ENCODE measurements around the gene CCL14.
"Not testable (repeated sequence)": the region's sequence is repeated elsewhere in the genome, so short reads cannot be mapped to it uniquely, and the experiment has no call there.

The CCL14 gene

DNA sequence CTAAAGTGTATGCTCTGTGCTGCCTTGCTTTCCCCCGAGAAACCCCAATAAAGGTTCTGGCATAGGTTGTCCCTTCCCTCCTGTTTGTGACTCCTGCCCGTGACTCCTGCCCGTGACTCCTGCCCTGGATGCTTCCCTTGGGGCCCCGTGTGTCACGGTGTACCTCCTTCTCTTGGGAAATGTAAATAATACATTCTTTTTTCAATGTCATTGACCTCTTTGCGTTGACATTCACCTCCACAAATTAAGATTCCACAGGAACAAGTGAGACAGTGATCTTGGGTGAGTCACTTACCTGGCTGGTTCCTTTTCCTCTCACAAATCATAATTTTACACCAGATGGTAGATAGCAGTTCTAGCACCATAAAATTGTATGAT lies 14.2 kb upstream of the CCL14 start:
- Histone ChIP-seq H3K4me1 (ENCODE audit: low read length) (peaks cover 25% of the 10 kb centered on the region), H3K9me3 (replicated peaks; ENCODE audit: insufficient read depth, low read length) (no peaks in the 10 kb centered on the region), H4K20me1 (ENCODE audit: insufficient read depth, low read length) (no peaks in the 10 kb centered on the region), H3K36me3 (replicated peaks; ENCODE audit: insufficient read depth, low read length) (no peaks in the 10 kb centered on the region), H3K4me2 (ENCODE audit: low read depth, low read length) (no peak overlapping the region), H3K9ac (ENCODE audit: low read length) (no peak overlapping the region), H3K4me3 (ENCODE audit: low read length) (no peak overlapping the region), H3F3A (ENCODE audit: insufficient read depth, low read length) (no peaks in the 10 kb centered on the region), H3K9me2 (replicated peaks; ENCODE audit: insufficient read depth, low read length) (no peaks in the 10 kb centered on the region), H2AFZ (ENCODE audit: low read length) (no peak overlapping the region), H3K79me2 (ENCODE audit: low read length) (no peaks in the 10 kb centered on the region), H3K27me3 (replicated peaks; ENCODE audit: insufficient read depth, low read length) (no peaks in the 10 kb centered on the region), H3K27ac (ENCODE audit: low read length) (no peak overlapping the region)
- TF ChIP-seq EZH2 (optimal IDR thresholded peaks at IDR 0.05; ENCODE audit: low read depth, low read length) (no peak), EZH2phosphoT487 (IDR thresholded peaks at IDR 0.05; ENCODE audit: low read length) (no peak)
- TF ChIP-seq, protein P1, sequence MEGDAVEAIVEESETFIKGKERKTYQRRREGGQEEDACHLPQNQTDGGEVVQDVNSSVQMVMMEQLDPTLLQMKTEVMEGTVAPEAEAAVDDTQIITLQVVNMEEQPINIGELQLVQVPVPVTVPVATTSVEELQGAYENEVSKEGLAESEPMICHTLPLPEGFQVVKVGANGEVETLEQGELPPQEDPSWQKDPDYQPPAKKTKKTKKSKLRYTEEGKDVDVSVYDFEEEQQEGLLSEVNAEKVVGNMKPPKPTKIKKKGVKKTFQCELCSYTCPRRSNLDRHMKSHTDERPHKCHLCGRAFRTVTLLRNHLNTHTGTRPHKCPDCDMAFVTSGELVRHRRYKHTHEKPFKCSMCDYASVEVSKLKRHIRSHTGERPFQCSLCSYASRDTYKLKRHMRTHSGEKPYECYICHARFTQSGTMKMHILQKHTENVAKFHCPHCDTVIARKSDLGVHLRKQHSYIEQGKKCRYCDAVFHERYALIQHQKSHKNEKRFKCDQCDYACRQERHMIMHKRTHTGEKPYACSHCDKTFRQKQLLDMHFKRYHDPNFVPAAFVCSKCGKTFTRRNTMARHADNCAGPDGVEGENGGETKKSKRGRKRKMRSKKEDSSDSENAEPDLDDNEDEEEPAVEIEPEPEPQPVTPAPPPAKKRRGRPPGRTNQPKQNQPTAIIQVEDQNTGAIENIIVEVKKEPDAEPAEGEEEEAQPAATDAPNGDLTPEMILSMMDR (IDR thresholded peaks at IDR 0.05; ENCODE audit: low read length), result no peak
- DNase-seq, result no peak

DNA sequence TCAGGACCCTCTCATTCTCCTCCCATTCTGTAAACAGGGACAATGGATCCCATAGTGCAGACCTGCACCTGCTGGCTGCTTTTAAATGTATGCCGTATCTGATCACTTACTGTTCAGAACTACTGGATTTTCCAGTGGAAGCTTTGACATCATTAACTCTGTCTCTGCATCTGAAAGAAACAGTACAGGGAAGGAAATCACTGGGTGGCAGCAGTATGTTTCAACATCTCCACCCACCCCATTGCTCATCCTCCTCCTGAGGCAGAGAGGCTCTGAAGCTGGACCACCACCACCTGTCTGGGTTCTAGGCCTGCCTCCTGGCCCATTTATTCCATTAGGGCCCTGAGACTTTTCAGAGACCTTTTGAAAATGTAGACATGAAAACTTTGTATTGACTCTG lies 12.2 kb upstream of the CCL14 start:
- Histone ChIP-seq H3K36me3 (replicated peaks; ENCODE audit: insufficient read depth, low read length) (no peaks in the 10 kb centered on the region), H3K27ac (ENCODE audit: low read length) (no peak overlapping the region; the same call in 1 of the 2 replicates), H3K9me2 (replicated peaks; ENCODE audit: insufficient read depth, low read length) (no peaks in the 10 kb centered on the region), H4K20me1 (ENCODE audit: insufficient read depth, low read length) (no peaks in the 10 kb centered on the region), H3K4me2 (ENCODE audit: low read depth, low read length) (peak overlapping the region; percentile 67; the same call in 1 of the 2 replicates), H3F3A (ENCODE audit: insufficient read depth, low read length) (no peaks in the 10 kb centered on the region), H3K4me1 (ENCODE audit: low read length) (peaks cover 12% of the 10 kb centered on the region), H3K4me3 (ENCODE audit: low read length) (no peak overlapping the region), H3K79me2 (ENCODE audit: low read length) (no peaks in the 10 kb centered on the region), H2AFZ (ENCODE audit: low read length) (peak overlapping the region; percentile 81; the same call in 1 of the 2 replicates), H3K27me3 (replicated peaks; ENCODE audit: insufficient read depth, low read length) (no peaks in the 10 kb centered on the region), H3K9ac (ENCODE audit: low read length) (no peak overlapping the region), H3K9me3 (replicated peaks; ENCODE audit: insufficient read depth, low read length) (no peaks in the 10 kb centered on the region)
- DNase-seq, result no peak
- TF ChIP-seq, protein P1 (IDR thresholded peaks at IDR 0.05; ENCODE audit: low read length), result no peak
- TF ChIP-seq EZH2phosphoT487 (IDR thresholded peaks at IDR 0.05; ENCODE audit: low read length) (no peak), EZH2 (optimal IDR thresholded peaks at IDR 0.05; ENCODE audit: low read depth, low read length) (no peak)

DNA sequence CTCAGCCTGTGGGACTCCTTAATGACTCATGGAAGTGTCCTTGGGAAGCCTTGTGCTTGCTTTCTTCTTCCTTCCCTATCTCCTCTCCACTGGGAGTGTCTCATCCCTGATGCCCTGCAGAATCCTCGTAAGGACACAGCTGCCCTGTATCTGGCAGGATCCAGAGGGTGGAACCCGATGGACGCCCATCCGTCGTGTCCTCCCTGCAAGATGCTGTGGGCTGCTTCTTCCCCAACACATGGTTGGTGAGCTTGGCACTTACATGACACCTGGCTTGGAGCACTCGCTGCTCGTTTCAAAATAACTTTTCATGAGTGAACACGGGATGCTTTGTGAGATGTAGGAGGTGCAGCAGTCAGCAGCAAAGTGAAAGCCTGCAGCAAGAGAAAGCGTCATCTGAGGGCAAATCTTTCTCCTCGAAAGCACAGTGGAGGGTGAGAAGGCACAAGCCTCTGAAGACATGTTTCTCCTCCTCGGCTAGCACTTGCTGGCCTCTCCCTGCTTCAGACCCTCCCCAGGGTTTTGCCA lies 11.6 kb upstream of the CCL14 start:
- Histone ChIP-seq H3K9ac (ENCODE audit: low read length) (peak overlapping the region; percentile 21; the same call in 1 of the 2 replicates), H3K4me1 (ENCODE audit: low read length) (peaks cover 12% of the 10 kb centered on the region), H3K9me2 (replicated peaks; ENCODE audit: insufficient read depth, low read length) (no peaks in the 10 kb centered on the region), H4K20me1 (ENCODE audit: insufficient read depth, low read length) (no peaks in the 10 kb centered on the region), H3K27ac (ENCODE audit: low read length) (peak overlapping the region; percentile 37; the same call in 1 of the 2 replicates), H3K79me2 (ENCODE audit: low read length) (no peaks in the 10 kb centered on the region), H3K27me3 (replicated peaks; ENCODE audit: insufficient read depth, low read length) (no peaks in the 10 kb centered on the region), H3K4me3 (ENCODE audit: low read length) (peak overlapping the region; percentile 32), H3F3A (ENCODE audit: insufficient read depth, low read length) (no peaks in the 10 kb centered on the region), H3K36me3 (replicated peaks; ENCODE audit: insufficient read depth, low read length) (no peaks in the 10 kb centered on the region), H2AFZ (ENCODE audit: low read length) (peak overlapping the region; percentile 81), H3K9me3 (replicated peaks; ENCODE audit: insufficient read depth, low read length) (no peaks in the 10 kb centered on the region), H3K4me2 (ENCODE audit: low read depth, low read length) (peak overlapping the region; percentile 67)
- TF ChIP-seq, protein P1 (IDR thresholded peaks at IDR 0.05; ENCODE audit: low read length), result no peak
- TF ChIP-seq EZH2 (optimal IDR thresholded peaks at IDR 0.05; ENCODE audit: low read depth, low read length), result no peak
- no peak for TF ChIP-seq EZH2phosphoT487 (IDR thresholded peaks at IDR 0.05; ENCODE audit: low read length)
- peak; percentile 56 for DNase-seq

DNA sequence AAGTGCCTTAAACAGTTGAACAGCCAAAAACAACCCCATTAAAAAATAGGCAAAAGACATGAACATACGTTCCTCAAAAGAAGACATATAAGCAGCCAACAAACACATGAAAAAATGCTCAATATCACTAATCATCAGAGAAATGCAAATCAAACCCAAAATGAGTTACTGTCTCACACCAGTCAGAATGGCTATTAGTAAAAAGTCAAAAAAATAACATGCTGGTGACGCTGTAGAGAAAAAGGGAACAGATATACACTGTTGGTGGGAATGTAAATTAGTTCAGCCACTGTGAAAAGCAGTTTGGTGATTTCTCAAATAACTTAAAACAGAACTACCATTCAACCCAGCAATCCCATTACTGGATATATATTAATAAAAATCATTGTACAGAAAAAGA lies 8.8 kb upstream of the CCL14 start:
- H3K36me3 ChIP-seq (replicated peaks; ENCODE audit: insufficient read depth, low read length); H3K9me3 ChIP-seq (replicated peaks; ENCODE audit: insufficient read depth, low read length); H2AFZ ChIP-seq (ENCODE audit: low read length); H3K79me2 ChIP-seq (ENCODE audit: low read length); H4K20me1 ChIP-seq (ENCODE audit: insufficient read depth, low read length); H3K4me3 ChIP-seq (ENCODE audit: low read length); H3K9ac ChIP-seq (ENCODE audit: low read length); H3K9me2 ChIP-seq (replicated peaks; ENCODE audit: insufficient read depth, low read length); H3F3A ChIP-seq (ENCODE audit: insufficient read depth, low read length); DNase-seq; H3K4me2 ChIP-seq (ENCODE audit: low read depth, low read length); H3K27ac ChIP-seq (ENCODE audit: low read length); H3K27me3 ChIP-seq (replicated peaks; ENCODE audit: insufficient read depth, low read length): not testable (repeated sequence)
- H3K4me1 ChIP-seq (ENCODE audit: low read length), result peaks cover 15% of the 10 kb centered on the region
